Stimulated activated naive B cell treated with anti-CD40 and anti-IgM and Interleukin-4, amounts not matched to agents 10 μg/mL and 1 μg/mL and 100 μg/mL, for 72 hours (primary cell): ENCODE results near the gene DKK1.

Experiments
- ATAC-seq, 2 donors: fragments of 150-1000 bp; cut with Tn5 transposase; replicated peaks; 2 replicates each; pipeline ENCODE4 v1.10.0; 2021; ENCODE audit warnings: moderate library complexity in 1 of 2
- DNase-seq: peaks from one replicate; pipeline ENCODE4 v3.0.0; 2021
- H3K27ac Mint-ChIP-seq: one replicate; pipeline ENCODE4 v1.8.0; 2022; ENCODE audit warnings: mild to moderate bottlenecking, mixed read lengths
- H3K27me3 Mint-ChIP-seq, 2 donors: one replicate each; pipeline ENCODE4 v1.8.0; 2022; ENCODE audit warnings: mixed read lengths in 2 of 2
- H3K36me3 Mint-ChIP-seq, 2 donors: one replicate each; pipeline ENCODE4 v1.8.0; 2022; ENCODE audit warnings: mixed read lengths in 2 of 2, mild to moderate bottlenecking in 1 of 2
- H3K4me1 Mint-ChIP-seq, 2 donors: one replicate each; pipeline ENCODE4 v1.8.0; 2022; ENCODE audit warnings: mixed read lengths in 2 of 2, mild to moderate bottlenecking in 1 of 2
- H3K4me3 Mint-ChIP-seq, 2 donors: one replicate each; pipeline ENCODE4 v1.8.0; 2022; ENCODE audit warnings: mild to moderate bottlenecking in 2 of 2, mixed read lengths in 2 of 2, moderate library complexity in 1 of 2
- H3K9me3 Mint-ChIP-seq, 2 donors: one replicate each; pipeline ENCODE4 v1.8.0; 2022; ENCODE audit warnings: mixed read lengths in 2 of 2, mild to moderate bottlenecking in 1 of 2

Gene DKK1

GRCh38 chr10:52313933-52314821 is at the start of gene DKK1:
TSS of gene DKK1 (plus strand) at chr10:52314281. CDS start at chr10:52314435, 154 bp downstream.
- no peak within 1 kb of the TSS for H3K27ac Mint-ChIP-seq
- peak; percentile 80 for ATAC-seq
- H3K4me3 Mint-ChIP-seq = peak within 1 kb of the TSS; percentile 79
- no peaks in the 10 kb centered on the region for H3K36me3 Mint-ChIP-seq
- DNase-seq = peak; percentile 25
- H3K4me1 Mint-ChIP-seq = peaks cover 13 to 29% of the 10 kb centered on the region in 2 donors
- no peaks in the 10 kb centered on the region for H3K9me3 Mint-ChIP-seq
- H3K27me3 Mint-ChIP-seq = peaks cover 43 to 53% of the 10 kb centered on the region in 2 donors

GRCh38 chr10:52265131-52265926 is 48.8 kb upstream of the DKK1 start:
- ATAC-seq (no peak), DNase-seq (no peak)
- H3K36me3 Mint-ChIP-seq = no peaks in the 10 kb centered on the region
- H3K9me3 Mint-ChIP-seq = no peaks in the 10 kb centered on the region
- H3K27ac Mint-ChIP-seq = no peak overlapping the region
- H3K27me3 Mint-ChIP-seq = no peaks in the 10 kb centered on the region
- peaks cover 2 to 6% of the 10 kb centered on the region in 2 donors for H3K4me1 Mint-ChIP-seq
- no peak overlapping the region for H3K4me3 Mint-ChIP-seq

GRCh38 chr10:52266858-52267257 is 47.2 kb upstream of the DKK1 start:
- Mint-ChIP-seq H3K9me3 (no peaks in the 10 kb centered on the region), H3K27me3 (no peaks in the 10 kb centered on the region), H3K27ac (no peak overlapping the region), H3K4me3 (no peak overlapping the region), H3K4me1 (peaks cover 0 to 6% of the 10 kb centered on the region in 2 donors), H3K36me3 (no peaks in the 10 kb centered on the region)
- ATAC-seq (no peak), DNase-seq (no peak)

- H3K27me3 Mint-ChIP-seq = no peaks in the 10 kb centered on the region
- no peak for ATAC-seq
- peaks cover 0 to 6% of the 10 kb centered on the region in 2 donors for H3K4me1 Mint-ChIP-seq
- no peak overlapping the region for H3K4me3 Mint-ChIP-seq
- H3K9me3 Mint-ChIP-seq = no peaks in the 10 kb centered on the region
- H3K36me3 Mint-ChIP-seq = no peaks in the 10 kb centered on the region
- DNase-seq = no peak
- H3K27ac Mint-ChIP-seq = no peak overlapping the region
These were observed 45.3 kb upstream of the DKK1 start for GRCh38 chr10:52268790-52269189.

- Mint-ChIP-seq H3K4me3 (no peak overlapping the region), H3K27ac (no peak overlapping the region), H3K36me3 (no peaks in the 10 kb centered on the region), H3K27me3 (no peaks in the 10 kb centered on the region), H3K4me1 (peaks cover 0 to 6% of the 10 kb centered on the region in 2 donors), H3K9me3 (no peaks in the 10 kb centered on the region)
- DNase-seq (no peak), ATAC-seq (no peak)
These were observed 44.8 kb upstream of the DKK1 start for GRCh38 chr10:52269233-52269632.

GRCh38 chr10:52276163-52276562 is 37.9 kb upstream of the DKK1 start:
- no peak for DNase-seq
- Mint-ChIP-seq H3K4me3 (no peak overlapping the region), H3K9me3 (peaks cover 6 to 8% of the 10 kb centered on the region in 2 donors), H3K36me3 (peaks cover 0 to 3% of the 10 kb centered on the region in 2 donors), H3K4me1 (no peaks in the 10 kb centered on the region), H3K27me3 (peaks cover 8 to 16% of the 10 kb centered on the region in 2 donors), H3K27ac (no peak overlapping the region)
- no peak for ATAC-seq

- ATAC-seq (no peak), DNase-seq (no peak)
- no peak overlapping the region for H3K27ac Mint-ChIP-seq
- peaks cover 6 to 8% of the 10 kb centered on the region in 2 donors for H3K9me3 Mint-ChIP-seq
- H3K36me3 Mint-ChIP-seq = peaks cover 0 to 3% of the 10 kb centered on the region in 2 donors
- no peak overlapping the region for H3K4me3 Mint-ChIP-seq
- H3K4me1 Mint-ChIP-seq = no peaks in the 10 kb centered on the region
- peaks cover 8 to 16% of the 10 kb centered on the region in 2 donors for H3K27me3 Mint-ChIP-seq
These were observed 37.1 kb upstream of the DKK1 start for GRCh38 chr10:52276986-52277385.

- peaks cover 0 to 3% of the 10 kb centered on the region in 2 donors for H3K36me3 Mint-ChIP-seq
- no peak overlapping the region for H3K4me3 Mint-ChIP-seq
- DNase-seq = no peak
- no peak overlapping the region for H3K27ac Mint-ChIP-seq
- peaks cover 5 to 8% of the 10 kb centered on the region in 2 donors for H3K4me1 Mint-ChIP-seq
- peaks cover 6 to 8% of the 10 kb centered on the region in 2 donors for H3K9me3 Mint-ChIP-seq
- ATAC-seq = no peak
- peaks cover 8 to 14% of the 10 kb centered on the region in 2 donors for H3K27me3 Mint-ChIP-seq
These were observed 34.5 kb upstream of the DKK1 start for GRCh38 chr10:52279546-52279945.

- H3K36me3 Mint-ChIP-seq = peaks cover 0 to 3% of the 10 kb centered on the region in 2 donors
- DNase-seq (no peak), ATAC-seq (no peak)
- H3K27ac Mint-ChIP-seq = no peak overlapping the region
- H3K4me1 Mint-ChIP-seq = peaks cover 10 to 13% of the 10 kb centered on the region in 2 donors
- H3K4me3 Mint-ChIP-seq = no peak overlapping the region
- peaks cover 4 to 6% of the 10 kb centered on the region in 2 donors for H3K9me3 Mint-ChIP-seq
- peaks cover 4 to 9% of the 10 kb centered on the region in 2 donors for H3K27me3 Mint-ChIP-seq
These were observed 34.0 kb upstream of the DKK1 start for GRCh38 chr10:52280051-52280450.

- Mint-ChIP-seq H3K4me1 (peaks cover 15 to 17% of the 10 kb centered on the region in 2 donors), H3K9me3 (peaks cover 1 to 2% of the 10 kb centered on the region in 2 donors), H3K27me3 (peaks cover 0 to 2% of the 10 kb centered on the region in 2 donors), H3K36me3 (no peaks in the 10 kb centered on the region), H3K27ac (no peak overlapping the region), H3K4me3 (no peak overlapping the region)
- DNase-seq = no peak
- ATAC-seq = no peak
These were observed 30.9 kb upstream of the DKK1 start for GRCh38 chr10:52283174-52283573.

- Mint-ChIP-seq H3K27me3 (no peaks in the 10 kb centered on the region), H3K36me3 (no peaks in the 10 kb centered on the region), H3K27ac (no peak overlapping the region), H3K9me3 (no peaks in the 10 kb centered on the region), H3K4me3 (no peak overlapping the region), H3K4me1 (peaks cover 16 to 17% of the 10 kb centered on the region in 2 donors)
- DNase-seq (no peak), ATAC-seq (peak; percentile 96 to 97)
These were observed 29.6 kb upstream of the DKK1 start for GRCh38 chr10:52284416-52285013.

- Mint-ChIP-seq H3K9me3 (no peaks in the 10 kb centered on the region), H3K36me3 (no peaks in the 10 kb centered on the region), H3K4me3 (no peak overlapping the region), H3K27ac (no peak overlapping the region), H3K4me1 (peaks cover 14 to 17% of the 10 kb centered on the region in 2 donors), H3K27me3 (no peaks in the 10 kb centered on the region)
- DNase-seq (no peak), ATAC-seq (no peak)
These were observed 26.2 kb upstream of the DKK1 start for GRCh38 chr10:52287866-52288265.

- Mint-ChIP-seq H3K4me1 (no peaks in the 10 kb centered on the region), H3K36me3 (no peaks in the 10 kb centered on the region), H3K27me3 (no peaks in the 10 kb centered on the region), H3K4me3 (no peak overlapping the region), H3K9me3 (peaks cover 0 to 1% of the 10 kb centered on the region in 2 donors), H3K27ac (no peak overlapping the region)
- ATAC-seq (no peak), DNase-seq (no peak)
These were observed 16.3 kb upstream of the DKK1 start for GRCh38 chr10:52297747-52298146.

GRCh38 chr10:52300599-52301277 is 13.3 kb upstream of the DKK1 start:
- DNase-seq = no peak
- no peaks in the 10 kb centered on the region for H3K27me3 Mint-ChIP-seq
- H3K4me3 Mint-ChIP-seq = no peak overlapping the region
- H3K27ac Mint-ChIP-seq = no peak overlapping the region
- H3K9me3 Mint-ChIP-seq = peaks cover 0 to 1% of the 10 kb centered on the region in 2 donors
- no peaks in the 10 kb centered on the region for H3K36me3 Mint-ChIP-seq
- no peaks in the 10 kb centered on the region for H3K4me1 Mint-ChIP-seq
- ATAC-seq = no peak
